Panc1 (cell line): Measurements from ENCODE around the gene LGALS13. TPM values are rescaled to one million over a fixed set of nuclear protein-coding genes. Genes with fewer than 3 reads are reported as not detected.

ENCODE experiments used
- ATAC-seq: fragments of 200-7000 bp; cut with Tn5 transposase; 2 replicates; pipeline ENCODE4 v1.9.1; 2020; ENCODE audit warnings: mild to moderate bottlenecking, moderate library complexity
- BruUV-seq: library from RNA; stranded (reverse); fragments of 400-500 nt; replicated peaks from 2 replicates; lab custom pipeline; 2021; lab: Mats Ljungman, UMichigan
- CTCF ChIA-PET: fragments of 300-600 bp; sonication (Branson Sonifier 250); formaldehyde crosslinking; loops from one replicate; lab custom pipeline; 2022; ENCODE audit warnings: antibody characterized with exemption; lab: Charles Lee
- POLR2A ChIA-PET: fragments of 300-600 bp; sonication (Branson Sonifier 250); formaldehyde crosslinking; loops from one replicate; lab custom pipeline; 2022; ENCODE audit warnings: antibody characterized with exemption; lab: Charles Lee
- DNase-seq: peaks from one replicate; pipeline ENCODE4 v3.0.0-alpha.2; 2010; ENCODE audit warnings: low read depth, low spot score
- H3K27ac ChIP-seq: 2 replicates; pipeline ENCODE4 v1.5.1; 2011; ENCODE audit warnings: mild to moderate bottlenecking, low read length, inconsistent platforms
- H3K27me3 ChIP-seq: fragments of 200-500 bp; sonication (Bioruptor generic); 2 replicates; pipeline ENCODE4 v1.6.0; 2014; ENCODE audit warnings: low read length, inconsistent platforms; ENCODE audit not compliant: control insufficient read depth, insufficient read depth
- H3K36me3 ChIP-seq: fragments of 200-500 bp; sonication (Bioruptor generic); 2 replicates; pipeline ENCODE4 v1.5.1; 2014; ENCODE audit warnings: inconsistent platforms, mild to moderate bottlenecking, low read length, moderate library complexity; ENCODE audit not compliant: control insufficient read depth, insufficient read depth
- H3K4me1 ChIP-seq: 2 replicates; pipeline ENCODE4 v1.5.1; 2011; ENCODE audit warnings: inconsistent platforms, mild to moderate bottlenecking, low read length, moderate library complexity; ENCODE audit not compliant: control insufficient read depth, insufficient read depth
- H3K4me3 ChIP-seq, 2 experiments: 2 replicates each; pipeline ENCODE4 v1.5.1; 2011 to 2012; ENCODE audit warnings: low read depth in 2 of 2, low read length in 2 of 2, mild to moderate bottlenecking in 2 of 2, inconsistent platforms in 1 of 2, moderate library complexity in 1 of 2
- H3K9me3 ChIP-seq: fragments of 200-500 bp; sonication (Bioruptor generic); 2 replicates; pipeline ENCODE4 v1.5.1; 2014; ENCODE audit warnings: low read depth, mild to moderate bottlenecking, inconsistent platforms, low read length, moderate library complexity; ENCODE audit not compliant: control insufficient read depth, insufficient read depth
- POLR2AphosphoS5 ChIP-seq: IDR thresholded peaks from 2 replicates; pipeline ENCODE4 v1.6.1; 2012; ENCODE audit warnings: mild to moderate bottlenecking, low read depth, low read length, moderate library complexity
- SIN3A ChIP-seq: IDR thresholded peaks from 2 replicates; pipeline ENCODE4 v1.6.1; 2012; ENCODE audit warnings: low read depth, mild to moderate bottlenecking, low read length, moderate library complexity, borderline replicate concordance; ENCODE audit not compliant: insufficient read depth
- TCF7L2 ChIP-seq: IDR thresholded peaks from 2 replicates; pipeline ENCODE4 v1.6.1; 2011; ENCODE audit warnings: mild to moderate bottlenecking, low read depth, low read length, inconsistent platforms
- in situ Hi-C: cut with HindIII; loops from 2 replicates; pipeline ENCODE4 v1.10.0; 2016; ENCODE audit warnings: low sequenced_read_pairs, low pct_unique_long_range_greater_than_20kb
- intact Hi-C: fragments of 100-400 bp; cut with micrococcal nuclease; formaldehyde crosslinking; loops from one replicate; pipeline ENCODE4 v1.10.0; 2022; ENCODE audit not compliant: unreplicated experiment
- total RNA-seq: library from RNA; stranded (reverse); gene quantifications from one replicate; pipeline ENCODE4 v1.2.1, GENCODE V29; 2021; ENCODE audit not compliant: unreplicated experiment
- TF ChIP-seq, protein P1 (sequence below), 2 experiments: IDR thresholded peaks; 2 replicates each; pipeline ENCODE4 v1.6.1; 2011 to 2012; ENCODE audit warnings: low read depth in 2 of 2, control low read depth in 1 of 2, low read length in 1 of 2, mild to moderate bottlenecking in 1 of 2, moderate library complexity in 1 of 2; ENCODE audit not compliant: insufficient read depth in 1 of 2
- TF ChIP-seq, protein P2 (sequence below): fragments of 450-650 bp; IDR thresholded peaks from 2 replicates; pipeline ENCODE4 v1.5.1; 2017; ENCODE audit warnings: mild to moderate bottlenecking

The LGALS13 gene
- total RNA-seq, 1 experiment from 2014 or later, result not detected

- Histone ChIP-seq H3K4me1 (peaks cover 17% of the 10 kb centered on the region), H3K27ac (no peak overlapping the region), H3K9me3 (no peaks in the 10 kb centered on the region), H3K27me3 (peaks cover 25% of the 10 kb centered on the region), H3K36me3 (no peaks in the 10 kb centered on the region), H3K4me3 (no peak overlapping the region)
- ATAC-seq (no peak), DNase-seq (no peak)
- ChIA-PET POLR2A (interaction anchor here (0.5 to 2.0 kb wide), 6 partner anchors 75 to 338 kb away, joined by 3 to 9 read pairs (median 4); partner anchors contain the start of gene RPS16), CTCF (interaction anchor here (1.1 to 17.8 kb wide), 4 partner anchors 10 to 238 kb away, joined by 3 to 508 read pairs (median 53); no protein-coding TSS in a partner anchor)
- BruUV-seq, result no TSS peak
- intact Hi-C loops, result loop anchor here (5.0 kb wide), 1 partner anchor 287 kb away; no protein-coding TSS in a partner anchor
- TF ChIP-seq SIN3A (no peak), TCF7L2 (no peak), POLR2AphosphoS5 (no peak)
- TF ChIP-seq, protein P1, sequence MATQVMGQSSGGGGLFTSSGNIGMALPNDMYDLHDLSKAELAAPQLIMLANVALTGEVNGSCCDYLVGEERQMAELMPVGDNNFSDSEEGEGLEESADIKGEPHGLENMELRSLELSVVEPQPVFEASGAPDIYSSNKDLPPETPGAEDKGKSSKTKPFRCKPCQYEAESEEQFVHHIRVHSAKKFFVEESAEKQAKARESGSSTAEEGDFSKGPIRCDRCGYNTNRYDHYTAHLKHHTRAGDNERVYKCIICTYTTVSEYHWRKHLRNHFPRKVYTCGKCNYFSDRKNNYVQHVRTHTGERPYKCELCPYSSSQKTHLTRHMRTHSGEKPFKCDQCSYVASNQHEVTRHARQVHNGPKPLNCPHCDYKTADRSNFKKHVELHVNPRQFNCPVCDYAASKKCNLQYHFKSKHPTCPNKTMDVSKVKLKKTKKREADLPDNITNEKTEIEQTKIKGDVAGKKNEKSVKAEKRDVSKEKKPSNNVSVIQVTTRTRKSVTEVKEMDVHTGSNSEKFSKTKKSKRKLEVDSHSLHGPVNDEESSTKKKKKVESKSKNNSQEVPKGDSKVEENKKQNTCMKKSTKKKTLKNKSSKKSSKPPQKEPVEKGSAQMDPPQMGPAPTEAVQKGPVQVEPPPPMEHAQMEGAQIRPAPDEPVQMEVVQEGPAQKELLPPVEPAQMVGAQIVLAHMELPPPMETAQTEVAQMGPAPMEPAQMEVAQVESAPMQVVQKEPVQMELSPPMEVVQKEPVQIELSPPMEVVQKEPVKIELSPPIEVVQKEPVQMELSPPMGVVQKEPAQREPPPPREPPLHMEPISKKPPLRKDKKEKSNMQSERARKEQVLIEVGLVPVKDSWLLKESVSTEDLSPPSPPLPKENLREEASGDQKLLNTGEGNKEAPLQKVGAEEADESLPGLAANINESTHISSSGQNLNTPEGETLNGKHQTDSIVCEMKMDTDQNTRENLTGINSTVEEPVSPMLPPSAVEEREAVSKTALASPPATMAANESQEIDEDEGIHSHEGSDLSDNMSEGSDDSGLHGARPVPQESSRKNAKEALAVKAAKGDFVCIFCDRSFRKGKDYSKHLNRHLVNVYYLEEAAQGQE (IDR thresholded peaks at IDR 0.05; ENCODE audit: insufficient read depth in 1 of 2, low read depth in 2 of 2, low read length in 1 of 2), result no peak
- TF ChIP-seq, protein P2, sequence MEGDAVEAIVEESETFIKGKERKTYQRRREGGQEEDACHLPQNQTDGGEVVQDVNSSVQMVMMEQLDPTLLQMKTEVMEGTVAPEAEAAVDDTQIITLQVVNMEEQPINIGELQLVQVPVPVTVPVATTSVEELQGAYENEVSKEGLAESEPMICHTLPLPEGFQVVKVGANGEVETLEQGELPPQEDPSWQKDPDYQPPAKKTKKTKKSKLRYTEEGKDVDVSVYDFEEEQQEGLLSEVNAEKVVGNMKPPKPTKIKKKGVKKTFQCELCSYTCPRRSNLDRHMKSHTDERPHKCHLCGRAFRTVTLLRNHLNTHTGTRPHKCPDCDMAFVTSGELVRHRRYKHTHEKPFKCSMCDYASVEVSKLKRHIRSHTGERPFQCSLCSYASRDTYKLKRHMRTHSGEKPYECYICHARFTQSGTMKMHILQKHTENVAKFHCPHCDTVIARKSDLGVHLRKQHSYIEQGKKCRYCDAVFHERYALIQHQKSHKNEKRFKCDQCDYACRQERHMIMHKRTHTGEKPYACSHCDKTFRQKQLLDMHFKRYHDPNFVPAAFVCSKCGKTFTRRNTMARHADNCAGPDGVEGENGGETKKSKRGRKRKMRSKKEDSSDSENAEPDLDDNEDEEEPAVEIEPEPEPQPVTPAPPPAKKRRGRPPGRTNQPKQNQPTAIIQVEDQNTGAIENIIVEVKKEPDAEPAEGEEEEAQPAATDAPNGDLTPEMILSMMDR, result no peak
- in situ Hi-C loops, result no loop called here
Measured at GRCh38 chr19:39554701-39555311, 47.5 kb upstream of the LGALS13 start.

DNA sequence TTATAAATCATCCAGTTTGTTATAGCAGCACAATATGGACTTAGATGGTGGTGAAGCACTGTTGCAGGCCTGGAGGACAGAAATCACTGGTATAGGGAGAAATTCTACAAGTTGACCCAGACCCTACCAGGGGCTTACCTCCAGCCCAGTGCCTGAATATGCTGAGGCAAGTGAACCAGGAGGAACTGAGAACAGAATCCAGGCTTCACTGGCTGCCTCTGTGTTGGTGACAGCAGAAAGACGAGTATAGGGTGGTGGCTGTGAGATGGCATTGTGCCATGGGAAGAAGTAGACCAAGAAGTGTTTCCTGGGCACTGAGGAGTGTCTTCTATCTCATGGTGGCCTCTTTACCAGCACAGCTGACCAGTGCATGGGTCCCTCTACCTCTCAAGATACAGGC is 46.4 kb upstream of the LGALS13 start:
- Histone ChIP-seq H3K4me1 (peaks cover 17% of the 10 kb centered on the region), H3K4me3 (no peak overlapping the region), H3K27ac (no peak overlapping the region), H3K36me3 (no peaks in the 10 kb centered on the region), H3K27me3 (peaks cover 34% of the 10 kb centered on the region), H3K9me3 (no peaks in the 10 kb centered on the region)
- in situ Hi-C loops, result no loop called here
- TF ChIP-seq, protein P2, result no peak
- TF ChIP-seq, protein P1 (IDR thresholded peaks at IDR 0.05; ENCODE audit: insufficient read depth in 1 of 2, low read depth in 2 of 2, low read length in 1 of 2), result no peak
- TF ChIP-seq SIN3A, result no peak
- TF ChIP-seq TCF7L2, result no peak
- no peak for TF ChIP-seq POLR2AphosphoS5
- DNase-seq, result no peak
- ChIA-PET CTCF (interaction anchor here (0.6 to 17.8 kb wide), 2 partner anchors 119 to 376 kb away, joined by 3 to 508 read pairs; no protein-coding TSS in a partner anchor), POLR2A (interaction anchor here (1.5 kb wide), 1 partner anchor 120 kb away, joined by 6 read pairs; the partner anchor contains the start of gene RPS16)
- BruUV-seq, result no TSS peak
- intact Hi-C loops, result no loop called here
- ATAC-seq, result no peak
